HG03066 (cell line): Measurements from ENCODE around the gene PDE9A.

Source experiments
- ATAC-seq: cut with Tn5 transposase; IDR thresholded peaks from one replicate; pipeline ENCODE4 v1.9.1; 2021; ENCODE audit warnings: low read depth; ENCODE audit not compliant: unreplicated experiment

PDE9A gene

DNA sequence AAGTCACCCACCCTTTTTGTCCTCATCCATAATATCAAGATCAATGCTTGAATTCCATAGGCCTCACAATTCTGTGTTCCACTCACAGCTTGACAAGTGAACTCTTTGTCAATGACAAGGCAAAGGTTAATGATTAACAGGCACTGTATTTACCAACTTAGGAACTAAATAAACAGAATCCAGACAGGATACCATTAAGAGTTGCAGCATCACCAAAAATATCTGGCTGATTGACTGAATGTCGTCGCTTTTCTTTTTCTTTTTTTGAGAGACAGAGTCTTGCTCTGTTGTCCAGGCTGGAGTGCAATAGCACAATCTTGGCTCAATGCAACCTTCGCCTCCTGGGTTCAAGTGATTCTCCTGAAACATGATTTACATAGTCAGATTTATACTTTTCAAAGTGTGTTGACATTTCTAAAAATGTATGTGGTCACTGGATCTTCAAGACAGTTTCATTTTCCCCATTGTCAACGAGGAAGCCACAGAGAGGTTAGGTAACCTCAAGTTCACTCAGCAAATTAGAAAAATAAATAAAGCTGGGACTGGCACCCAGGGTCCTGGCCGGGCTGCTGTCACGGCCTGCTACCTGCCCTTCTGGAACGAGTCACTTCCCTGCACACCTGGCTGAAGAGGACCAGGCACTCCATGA is 81.0 kb downstream of the PDE9A start:
- ATAC-seq = no peak

DNA sequence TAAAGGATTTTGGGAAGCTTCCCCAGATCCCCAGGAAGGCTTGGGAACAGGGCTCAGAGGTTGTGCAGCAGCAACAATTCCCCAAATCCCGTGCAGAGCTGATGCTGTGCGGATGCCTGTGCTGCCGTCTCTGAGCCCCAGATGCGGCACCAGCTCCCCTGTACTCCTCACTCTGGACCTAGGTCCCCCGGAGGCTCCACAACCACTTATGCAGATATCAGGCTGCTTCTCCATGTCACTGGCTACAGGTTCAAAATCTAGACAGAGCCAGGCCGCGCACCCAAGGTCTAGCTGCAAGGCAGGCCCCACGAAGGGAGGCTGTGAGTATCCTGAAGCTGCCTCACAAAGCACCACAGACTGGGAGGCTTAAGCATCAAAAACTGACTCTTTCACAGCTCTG is 81.6 kb downstream of the PDE9A start:
- no peak for ATAC-seq

DNA sequence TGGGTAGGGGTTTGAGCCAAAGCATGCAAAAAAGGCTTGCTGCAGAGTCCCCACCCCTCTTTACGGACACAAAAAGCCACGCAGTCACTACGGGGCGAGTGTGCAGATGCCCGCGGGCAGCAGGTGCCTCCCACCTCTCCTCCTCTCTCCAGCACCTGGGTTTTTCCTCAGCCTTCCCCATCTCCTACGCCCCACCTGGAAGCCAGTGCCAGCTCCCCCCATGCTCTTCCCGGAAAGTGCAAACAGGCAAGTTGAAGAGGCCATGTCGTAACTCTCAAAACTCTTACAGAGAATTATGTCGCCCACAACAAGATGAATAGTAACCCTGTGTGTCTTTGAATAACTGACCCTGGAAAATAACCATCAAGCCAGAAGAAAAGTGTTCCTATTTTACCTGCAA is 82.5 kb downstream of the PDE9A start:
- ATAC-seq = no peak

DNA sequence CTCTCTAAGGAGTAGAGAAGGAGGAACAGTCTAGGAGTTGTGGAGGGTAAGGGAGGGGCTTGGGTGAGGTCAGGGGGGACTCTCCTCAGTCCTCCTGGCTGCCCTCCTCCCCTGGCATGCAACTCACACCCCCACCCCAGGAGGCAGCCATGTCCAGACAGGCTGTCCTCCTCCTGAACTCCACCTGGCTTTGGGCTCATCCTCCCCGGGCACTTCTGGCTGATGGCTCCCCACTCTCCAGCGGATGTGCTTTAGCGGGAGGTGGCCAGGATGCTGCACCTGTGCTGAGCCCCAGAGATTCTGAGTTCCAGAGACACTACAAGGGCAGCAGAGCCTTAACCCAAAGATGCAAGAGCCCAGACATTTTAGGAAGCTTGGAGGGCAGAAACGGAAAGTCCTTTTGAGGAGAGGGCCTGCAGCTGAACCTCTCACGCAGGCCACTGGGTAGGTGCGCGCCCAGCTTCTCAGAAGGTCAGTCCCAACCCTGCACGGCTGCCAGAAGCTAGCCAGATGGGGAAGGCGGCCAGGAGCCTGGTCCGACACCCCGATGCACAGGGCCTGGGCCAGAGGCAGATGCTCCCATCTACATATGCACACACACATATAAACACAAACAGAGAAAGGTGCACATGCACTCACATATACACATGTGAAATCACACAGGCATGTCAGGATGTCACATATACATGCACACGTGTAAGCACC is 83.4 kb downstream of the PDE9A start:
- no peak for ATAC-seq

DNA sequence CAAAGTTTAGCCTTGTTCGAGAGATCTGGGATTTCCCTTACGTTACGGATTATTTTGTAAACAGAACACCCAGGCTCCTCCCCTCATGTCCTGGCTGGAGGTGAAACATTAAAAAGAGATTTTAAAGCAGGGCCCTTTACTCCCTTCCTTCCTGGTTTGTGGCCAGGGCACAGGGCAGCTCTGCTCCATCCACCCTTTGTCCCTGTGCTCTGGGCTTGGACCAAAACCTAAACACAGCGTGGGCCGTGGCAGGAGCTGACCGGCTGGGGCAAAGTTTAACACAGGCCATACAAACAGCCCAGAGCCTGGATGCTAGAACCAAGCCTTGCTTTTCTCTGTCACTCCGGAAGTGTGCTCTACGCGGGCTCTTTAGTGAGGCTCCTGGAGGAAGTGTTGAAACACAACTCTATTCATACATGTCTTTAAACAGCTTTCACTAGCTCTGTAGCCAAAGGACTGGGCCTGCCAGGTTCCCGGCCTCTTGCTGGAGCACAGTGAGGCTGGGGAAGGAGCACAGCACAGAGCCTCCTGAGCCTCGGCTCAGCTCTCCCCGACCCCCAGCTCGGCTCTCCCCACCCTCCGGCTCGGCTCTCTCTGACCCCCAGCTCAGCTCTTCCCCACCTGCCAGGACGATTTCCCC is 84.7 kb downstream of the PDE9A start:
- no peak for ATAC-seq

DNA sequence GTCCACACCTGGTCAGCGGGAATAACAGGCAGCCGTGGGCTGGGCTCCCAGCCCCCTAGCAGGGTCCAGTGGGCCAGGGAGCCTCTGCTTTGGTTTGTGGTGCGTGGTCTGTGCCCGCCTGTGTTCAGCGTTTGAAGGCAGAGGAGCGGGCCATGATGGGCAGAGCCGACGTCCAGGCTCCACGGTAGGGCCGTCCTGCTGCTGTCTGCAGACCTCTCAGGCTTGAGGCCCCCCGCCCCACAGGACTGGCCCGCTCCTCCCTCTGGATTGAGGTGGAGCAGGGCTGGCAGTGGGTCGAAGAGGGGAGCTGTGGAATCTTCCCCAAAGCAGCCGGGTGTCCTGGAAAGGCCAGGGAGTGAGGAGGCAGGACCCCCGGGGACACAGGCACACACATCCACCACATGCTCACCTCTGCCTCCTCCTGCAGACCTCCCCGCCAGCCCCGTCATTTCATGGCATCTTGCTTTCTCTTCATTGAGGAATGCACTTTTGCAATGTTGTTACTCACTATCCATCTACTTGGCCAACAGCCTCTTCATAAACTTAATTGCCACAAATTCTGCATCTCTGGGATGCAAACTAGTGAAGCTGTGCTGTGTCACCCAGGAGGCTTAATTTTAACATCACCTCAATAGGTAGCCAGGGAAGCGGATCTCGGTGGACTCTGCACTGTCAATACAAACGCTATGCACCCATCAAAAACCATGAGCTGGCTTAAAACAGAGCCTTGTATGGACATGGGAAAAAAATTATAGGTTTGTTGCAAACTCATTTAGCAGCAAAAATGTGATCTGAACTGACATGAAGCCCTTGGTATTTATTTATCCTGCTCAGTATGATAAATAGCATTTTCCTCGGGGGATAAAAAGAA is 85.9 kb downstream of the PDE9A start:
- no peak for ATAC-seq

DNA sequence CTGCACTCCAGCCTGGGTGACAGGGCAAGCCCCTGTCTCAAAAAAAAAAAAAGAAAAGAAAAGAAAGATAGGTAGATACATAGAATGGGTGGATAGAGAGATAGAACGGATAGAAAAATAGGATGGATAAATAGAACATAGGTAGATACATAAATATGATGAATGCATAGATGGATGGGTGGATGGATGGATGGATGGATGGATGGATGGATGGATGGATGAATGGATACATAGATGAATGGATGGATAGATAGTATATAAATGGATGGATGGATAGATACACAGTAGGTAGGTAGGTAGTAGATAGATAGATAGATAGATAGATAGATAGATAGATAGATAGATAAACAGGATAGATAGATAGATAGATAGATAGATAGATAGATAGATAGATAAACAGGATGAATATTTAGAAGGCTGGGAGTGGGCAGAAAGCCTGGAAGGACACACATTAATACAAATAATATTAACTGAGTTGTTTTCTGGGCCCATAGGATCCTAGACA is 87.0 kb downstream of the PDE9A start:
- ATAC-seq = no peak

DNA sequence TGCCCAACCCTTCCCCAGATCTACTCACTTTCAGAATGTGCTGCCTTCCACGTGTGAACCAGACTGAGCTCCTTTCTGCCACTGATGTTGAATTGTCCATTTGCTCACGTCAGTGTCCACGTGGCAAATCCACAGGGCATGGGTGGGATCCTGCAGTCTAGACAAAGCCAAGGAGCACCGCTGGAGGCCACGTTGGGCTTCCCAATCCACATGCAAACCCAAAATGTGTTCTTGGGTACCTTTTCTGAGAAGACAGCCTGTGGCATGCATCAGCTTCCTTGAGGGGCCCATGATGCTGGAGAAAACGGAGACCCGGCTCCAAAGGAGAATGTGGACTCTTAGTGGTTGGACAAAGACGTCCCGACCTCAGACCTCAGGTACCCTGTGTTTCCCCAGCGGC is 87.6 kb downstream of the PDE9A start:
- no peak for ATAC-seq

DNA sequence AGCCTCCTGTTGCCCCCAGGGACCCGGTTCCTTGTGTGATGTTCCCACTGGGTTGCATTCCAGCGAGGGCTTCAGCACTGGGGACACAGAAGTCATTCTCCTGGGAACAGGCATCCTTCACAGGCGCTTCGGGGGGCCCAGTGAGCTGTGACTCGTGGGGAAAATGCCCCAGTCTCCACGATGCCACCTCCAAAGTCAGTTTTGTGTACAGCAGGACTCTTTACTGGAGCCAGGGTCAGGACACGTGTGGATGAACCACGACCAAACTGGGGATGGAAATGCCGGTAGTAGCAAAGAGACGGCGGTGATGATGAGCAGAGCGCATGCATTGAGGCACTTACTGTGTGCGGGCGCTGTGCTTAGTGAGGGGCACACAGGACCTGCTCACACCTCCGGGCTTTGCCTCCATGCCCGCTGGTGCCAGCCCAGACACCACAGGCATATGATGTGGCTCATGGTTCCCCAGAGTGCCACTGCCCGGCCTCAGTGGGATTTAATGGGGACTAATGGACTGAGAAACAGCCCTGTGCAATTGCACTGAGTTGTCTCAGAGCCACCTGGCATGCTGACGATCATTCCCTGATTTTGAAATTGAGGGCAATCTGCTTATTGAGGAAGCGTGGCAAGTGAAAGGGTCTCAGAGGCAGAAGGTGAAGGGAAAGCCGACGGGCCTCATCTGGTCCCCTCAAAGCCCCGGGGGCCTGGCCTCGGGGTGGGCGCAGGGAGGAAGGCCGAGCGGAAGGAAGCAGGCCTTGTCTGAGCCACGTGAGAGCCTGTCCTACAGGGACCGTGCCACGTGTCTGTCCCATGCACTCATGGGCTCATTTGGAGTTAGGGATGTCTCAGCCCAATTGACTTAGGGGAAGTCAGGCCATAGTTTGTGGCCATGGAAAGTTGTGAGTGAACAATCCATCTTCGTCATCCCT is 91.4 kb downstream of the PDE9A start:
- no peak for ATAC-seq

DNA sequence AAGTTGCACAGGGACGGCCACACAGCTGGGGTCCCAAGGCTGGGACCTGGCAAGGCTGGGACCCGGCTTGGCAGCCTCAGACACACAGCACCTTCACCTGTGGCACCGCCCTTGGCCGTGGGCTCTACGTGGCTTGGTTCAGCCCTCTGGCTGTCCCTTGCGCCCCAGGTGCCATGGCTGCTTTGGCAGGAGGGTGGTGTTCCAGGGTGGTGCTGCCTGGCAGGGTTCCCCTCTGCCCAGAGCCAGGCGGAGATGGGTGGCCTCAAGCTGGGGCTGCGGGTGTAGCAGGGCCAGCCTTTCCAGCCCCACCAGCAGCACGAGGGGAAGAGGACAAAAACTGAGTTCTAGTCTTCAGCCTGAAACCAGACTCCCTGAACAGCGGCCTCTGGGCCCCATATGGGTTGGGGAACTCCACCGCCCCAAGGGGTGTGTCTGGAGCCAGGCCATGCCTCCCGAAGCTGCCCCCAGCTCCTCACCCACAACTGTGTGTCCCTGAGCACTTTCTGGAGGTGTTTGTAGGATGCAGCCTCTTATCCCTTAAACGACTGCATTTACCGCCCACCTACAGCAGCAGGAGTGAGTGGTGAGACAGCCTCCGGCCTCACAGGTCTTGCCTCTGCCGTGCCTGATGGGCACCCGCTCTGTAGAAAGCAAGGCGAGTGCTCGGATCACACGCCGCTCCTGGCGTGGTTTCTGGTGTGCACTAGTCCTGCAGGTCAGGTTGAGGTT is 92.3 kb downstream of the PDE9A start:
- no peak for ATAC-seq

DNA sequence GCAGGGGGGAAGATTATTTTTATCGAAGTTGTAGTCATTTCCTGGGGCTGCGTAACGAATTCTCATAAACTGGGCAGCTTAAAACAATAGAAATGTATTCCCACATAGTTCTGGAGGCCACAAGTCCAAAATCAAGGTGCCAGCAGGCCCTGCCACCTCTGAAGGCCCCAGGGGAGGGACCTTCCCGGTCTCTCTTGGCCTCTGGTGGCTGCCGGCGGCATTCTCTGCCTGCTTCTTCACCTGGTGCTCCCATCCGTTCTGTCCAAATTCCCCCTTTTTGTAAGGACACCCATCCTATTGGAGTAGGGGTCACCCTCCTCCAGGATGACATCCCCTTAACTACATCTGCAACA is 92.8 kb downstream of the PDE9A start:
- ATAC-seq = no peak

DNA sequence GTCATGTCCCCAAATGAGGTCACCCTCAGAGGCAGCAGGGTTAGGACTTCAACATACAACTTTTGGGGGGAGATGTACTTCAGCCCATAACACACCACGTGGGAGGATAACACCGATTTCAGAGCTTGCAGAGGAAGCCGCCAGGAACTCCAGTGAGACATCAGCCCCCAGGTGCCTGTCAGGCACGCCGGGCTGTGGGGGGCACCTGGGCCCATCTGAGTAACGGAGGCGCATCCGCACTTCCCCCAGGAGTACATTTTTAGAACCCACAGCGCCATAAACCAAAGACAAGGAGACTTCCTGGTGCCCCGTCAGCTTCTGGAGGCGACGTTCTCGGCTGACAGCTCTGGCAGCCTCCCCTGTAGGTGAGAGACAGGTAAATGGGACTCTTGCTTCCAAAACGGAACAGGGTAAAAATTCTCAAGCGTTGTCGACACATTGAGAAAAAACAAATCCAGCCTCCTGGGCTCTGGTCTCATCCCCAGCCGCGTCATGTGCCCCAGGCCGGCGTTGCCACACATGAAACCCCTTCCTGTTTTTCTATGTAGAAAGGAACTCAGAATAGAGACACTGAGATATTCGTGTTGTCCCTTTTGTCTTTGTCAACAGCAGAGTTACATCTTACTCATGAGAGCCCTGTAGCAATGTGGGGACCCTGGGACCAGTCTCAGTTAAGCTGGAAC is 93.3 kb downstream of the PDE9A start:
- ATAC-seq = no peak

DNA sequence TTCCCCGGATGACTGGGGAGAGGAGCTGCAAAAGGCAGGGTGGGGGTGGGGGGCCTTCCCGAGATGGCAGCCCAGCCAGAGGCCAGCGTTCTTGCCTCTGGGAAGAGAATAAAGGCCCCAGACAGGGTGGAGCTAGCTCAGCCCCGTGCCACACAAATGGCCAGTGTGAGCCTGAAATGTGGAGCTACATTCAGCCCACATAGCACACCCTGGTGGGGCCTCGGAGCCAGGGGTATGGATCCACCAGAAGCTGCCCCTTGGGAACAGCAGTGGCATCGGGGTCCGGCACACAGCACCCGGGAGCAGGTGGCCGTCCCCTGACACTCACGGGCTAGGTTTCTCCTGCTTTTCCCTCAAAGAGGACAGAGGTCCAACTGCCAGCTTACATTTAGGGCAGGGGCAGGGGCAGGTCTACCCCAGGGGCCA is 93.9 kb downstream of the PDE9A start:
- ATAC-seq = no peak

DNA sequence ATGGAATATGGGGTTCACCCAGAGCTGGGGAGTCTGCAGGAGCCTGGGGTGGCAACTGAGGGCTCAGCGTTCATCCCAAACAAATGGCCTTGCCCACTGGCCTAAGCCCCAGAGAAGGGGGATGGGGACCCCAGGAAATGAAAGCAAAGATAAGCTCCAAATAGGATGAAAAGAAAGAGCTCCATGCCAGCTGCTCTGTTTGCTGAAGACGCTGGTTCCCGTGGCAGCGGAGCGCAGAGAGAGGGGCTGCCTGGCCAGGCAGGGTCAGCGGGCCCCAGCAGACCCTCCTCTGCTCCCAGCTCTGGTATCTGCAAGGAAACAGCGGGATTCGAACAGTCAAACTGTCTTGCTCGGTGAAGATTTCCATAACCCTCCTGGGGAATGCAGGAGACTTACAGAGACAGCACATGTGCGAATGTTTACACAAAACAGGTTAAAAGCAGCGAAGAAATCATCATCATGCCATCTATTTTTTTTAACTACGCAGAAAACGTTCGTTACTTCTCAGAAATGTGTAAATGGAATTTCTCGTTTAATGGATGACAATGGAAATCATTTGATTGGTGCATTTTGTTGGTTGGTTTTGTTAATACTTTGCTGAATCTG is 94.4 kb downstream of the PDE9A start:
- no peak for ATAC-seq

DNA sequence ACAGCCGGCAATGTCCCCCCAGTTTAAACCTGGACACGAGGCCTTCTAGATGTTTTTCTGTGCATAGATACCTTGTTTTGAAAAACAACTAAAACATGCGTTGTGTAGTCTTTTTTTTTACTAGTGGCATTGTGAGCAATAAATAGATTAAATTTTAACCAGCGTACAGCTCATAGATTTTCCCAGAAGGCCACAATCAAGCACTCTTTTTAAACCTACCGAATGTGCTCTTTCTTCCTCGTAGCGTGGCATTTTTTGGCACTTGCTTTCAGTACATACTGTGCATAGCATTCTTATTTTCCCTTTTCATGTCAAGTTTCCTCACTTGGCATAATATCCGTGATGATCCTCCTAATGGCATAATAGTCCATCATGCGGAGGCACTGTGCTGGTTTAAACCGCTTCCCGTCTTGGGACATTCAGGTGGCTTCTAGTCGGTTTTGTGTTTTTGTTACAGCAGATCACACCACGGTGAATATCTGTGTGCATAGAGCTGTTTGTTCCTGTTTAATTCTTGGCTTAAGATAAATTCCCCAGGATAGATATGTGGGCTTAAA is 95.3 kb downstream of the PDE9A start:
- no peak for ATAC-seq

DNA sequence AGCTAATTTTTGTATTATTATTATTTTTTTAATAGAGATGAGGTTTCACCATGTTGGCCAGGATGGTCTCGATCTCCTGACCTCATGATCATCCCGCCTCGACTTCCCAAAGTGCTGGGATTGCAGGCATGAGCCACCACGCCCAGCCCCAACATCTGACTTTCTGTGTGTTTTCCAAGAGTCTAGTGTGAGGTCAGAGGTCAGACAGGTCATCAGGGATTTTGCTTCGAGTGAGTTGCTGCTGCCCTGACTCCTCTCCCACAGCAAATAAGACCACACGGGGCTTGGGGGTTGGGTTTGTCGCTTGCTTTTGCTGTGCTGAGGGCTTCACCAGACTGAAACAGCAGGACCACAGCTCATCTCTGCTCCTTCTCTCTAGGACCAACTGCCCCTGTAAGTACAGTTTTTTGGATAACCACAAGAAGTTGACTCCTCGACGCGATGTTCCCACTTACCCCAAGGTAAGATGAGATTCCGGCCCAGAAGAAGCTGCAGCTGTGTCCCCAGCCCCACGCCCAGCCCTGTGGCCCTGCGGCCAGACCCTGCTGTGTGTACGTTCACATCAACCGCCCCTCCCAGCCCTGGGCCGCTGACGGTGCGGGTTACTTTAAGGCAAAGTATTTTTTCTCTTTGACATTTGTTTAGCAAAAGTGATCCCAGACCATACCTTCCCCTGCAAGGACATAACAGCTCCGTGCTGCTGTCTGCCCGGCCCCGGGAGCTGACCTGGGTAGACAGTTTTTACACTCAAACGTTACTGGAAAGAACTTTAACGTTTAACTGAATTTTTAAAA is 97.5 kb downstream of the PDE9A start:
- no peak for ATAC-seq

DNA sequence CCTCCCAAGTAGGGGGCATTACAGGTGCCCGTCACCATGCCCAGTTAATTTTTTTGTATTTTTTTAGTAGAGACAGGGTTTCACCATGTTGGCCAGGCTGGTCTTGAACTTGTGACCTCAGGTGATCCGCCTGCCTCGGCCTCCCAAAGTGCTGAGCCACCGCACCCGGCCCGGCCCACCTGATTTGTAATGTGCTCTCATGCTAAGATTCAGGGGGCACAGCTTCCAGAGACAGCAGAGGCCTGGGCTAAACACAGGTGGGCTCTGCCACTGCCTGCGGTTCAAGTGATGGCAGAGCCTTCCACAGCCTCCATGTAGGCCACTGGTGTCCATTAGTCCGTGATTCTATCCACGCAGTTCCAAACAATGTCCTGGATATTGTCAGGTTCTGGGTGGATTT is 98.4 kb downstream of the PDE9A start:
- no peak for ATAC-seq
